Measurements from ENCODE around the gene COX6B1. TPM values are rescaled to one million over a fixed set of nuclear protein-coding genes. Genes with fewer than 3 reads are reported as not detected.

Gene COX6B1
- total RNA-seq, 1 donor = 165 TPM

- no peak overlapping the region for H3K4me3 ChIP-seq (ENCODE audit: low read depth, low read length)
- no peak for TF ChIP-seq CTCF (IDR thresholded peaks at IDR 0.05; ENCODE audit: insufficient read depth, low read depth, low read length)
- DNase-seq (ENCODE audit: low read depth) = no peak
Measured at GRCh38 chr19:35620001-35620400, 28.1 kb upstream of the COX6B1 start.

GRCh38 chr19:35621708-35622107, 26.4 kb upstream of the COX6B1 start:
- H3K4me3 ChIP-seq (ENCODE audit: low read depth, low read length) = no peak overlapping the region
- TF ChIP-seq CTCF (IDR thresholded peaks at IDR 0.05; ENCODE audit: insufficient read depth, low read depth, low read length) = no peak
- no peak for DNase-seq (ENCODE audit: low read depth)

- no peak for TF ChIP-seq CTCF (IDR thresholded peaks at IDR 0.05; ENCODE audit: insufficient read depth, low read depth, low read length)
- H3K4me3 ChIP-seq (ENCODE audit: low read depth, low read length) = no peak overlapping the region
- DNase-seq (ENCODE audit: low read depth) = no peak
Measured at GRCh38 chr19:35622750-35623149, 25.4 kb upstream of the COX6B1 start.

GRCh38 chr19:35623327-35624010, 24.7 kb upstream of the COX6B1 start:
- no peak for DNase-seq (ENCODE audit: low read depth)
- H3K4me3 ChIP-seq (ENCODE audit: low read depth, low read length) = no peak overlapping the region
- no peak for TF ChIP-seq CTCF (IDR thresholded peaks at IDR 0.05; ENCODE audit: insufficient read depth, low read depth, low read length)

GRCh38 chr19:35628264-35628564, 19.9 kb upstream of the COX6B1 start:
- H3K4me3 ChIP-seq (ENCODE audit: low read depth, low read length) = peak overlapping the region; percentile 95
- no peak for DNase-seq (ENCODE audit: low read depth)
- no peak for TF ChIP-seq CTCF (IDR thresholded peaks at IDR 0.05; ENCODE audit: insufficient read depth, low read depth, low read length)

- peak; percentile 99 for DNase-seq (ENCODE audit: low read depth)
- peak within 1 kb of the TSS; percentile 95 for H3K4me3 ChIP-seq (ENCODE audit: low read depth, low read length)
- TF ChIP-seq CTCF (IDR thresholded peaks at IDR 0.05; ENCODE audit: insufficient read depth, low read depth, low read length) = no peak
Measured at GRCh38 chr19:35628565-35629331, 19.4 kb upstream of the COX6B1 start, which contains the start of gene RBM42. RBM42 (plus strand) TSS chr19:35629036; CDS start chr19:35629154, 118 bp downstream.
